Transverse colon (tissue), 3 donors: ENCODE results near the gene DCAF6.

ENCODE experiments used
- CTCF ChIP-seq, 5 experiments: fragments of 200-600 bp in 3 of 5; fragments of 450-650 bp in 2 of 5; sonication (generic) in 3 of 5; IDR thresholded peaks; 1 replicate in 2 of 5; 2 replicates in 3 of 5; pipeline ENCODE4 v1.5.1; 2016 to 2017; ENCODE audit warnings: antibody characterized with exemption in 5 of 5, inconsistent platforms in 3 of 5, mild to moderate bottlenecking in 2 of 5, moderate library complexity in 1 of 5
- POLR2A ChIP-seq: fragments of 450-650 bp; IDR thresholded peaks from one replicate; pipeline ENCODE4 v1.6.1; 2016; ENCODE audit warnings: antibody characterized with exemption, mild to moderate bottlenecking, moderate library complexity

GRCh38 chr1:168053681-168054080, 117.2 kb downstream of the DCAF6 start:
- no peak for TF ChIP-seq CTCF (IDR thresholded peaks at IDR 0.05)
- no peak for TF ChIP-seq POLR2A
